H9 (cell line): ENCODE data around the gene YEATS4. TPM values are rescaled to one million over a fixed set of nuclear protein-coding genes. Genes with fewer than 3 reads are reported as not detected.

ENCODE experiments used
- DNase-seq: peaks from one replicate; pipeline ENCODE4 v3.0.0-alpha.2; 2017
- H2AFZ ChIP-seq: one replicate; pipeline ENCODE4 v1.6.1; 2013; ENCODE audit warnings: mild to moderate bottlenecking, low read length, control low read depth, moderate library complexity
- H2AK5ac ChIP-seq: 2 replicates; pipeline ENCODE4 v1.6.1; 2013; ENCODE audit warnings: low read length, control low read depth, mixed read lengths; ENCODE audit not compliant: insufficient read length
- H2BK120ac ChIP-seq: one replicate; pipeline ENCODE4 v1.6.1; 2013; ENCODE audit warnings: low read depth, mild to moderate bottlenecking, low read length, control low read depth, inconsistent platforms; ENCODE audit not compliant: poor library complexity, severe bottlenecking
- H2BK12ac ChIP-seq: 2 replicates; pipeline ENCODE4 v1.6.1; 2013; ENCODE audit warnings: low read length, control low read depth, mixed read lengths, low read depth; ENCODE audit not compliant: insufficient read length
- H2BK15ac ChIP-seq: 2 replicates; pipeline ENCODE4 v1.6.1; 2013; ENCODE audit warnings: low read depth, low read length, control low read depth
- H2BK20ac ChIP-seq: one replicate; pipeline ENCODE4 v1.6.1; 2013; ENCODE audit warnings: low read depth, mild to moderate bottlenecking, low read length, control low read depth, inconsistent platforms; ENCODE audit not compliant: poor library complexity, severe bottlenecking
- H2BK5ac ChIP-seq: 2 replicates; pipeline ENCODE4 v1.6.1; 2013; ENCODE audit warnings: low read length, control low read depth, mixed read lengths; ENCODE audit not compliant: insufficient read length
- H3K14ac ChIP-seq: 2 replicates; pipeline ENCODE4 v1.6.1; 2013; ENCODE audit warnings: low read length, control low read depth; ENCODE audit not compliant: insufficient read depth
- H3K18ac ChIP-seq: 2 replicates; pipeline ENCODE4 v1.6.1; 2013; ENCODE audit warnings: low read depth, mild to moderate bottlenecking, mixed read lengths, low read length, control low read depth; ENCODE audit not compliant: insufficient read length
- H3K23ac ChIP-seq: 2 replicates; pipeline ENCODE4 v1.6.1; 2013; ENCODE audit warnings: low read length, control low read depth, mixed read lengths, low read depth; ENCODE audit not compliant: insufficient read length
- H3K23me2 ChIP-seq: 2 replicates; pipeline ENCODE4 v1.6.1; 2013; ENCODE audit warnings: low read depth, mild to moderate bottlenecking, mixed read lengths, low read length, control low read depth; ENCODE audit not compliant: insufficient read length, poor library complexity, severe bottlenecking
- H3K27ac ChIP-seq: 2 replicates; pipeline ENCODE4 v1.5.1; 2013; ENCODE audit warnings: low read length, control low read depth, mixed read lengths, low read depth; ENCODE audit not compliant: insufficient read length
- H3K27me3 ChIP-seq: 2 replicates; pipeline ENCODE4 v1.6.1; 2013; ENCODE audit warnings: low read length, control low read depth, inconsistent platforms; ENCODE audit not compliant: insufficient read depth
- H3K4ac ChIP-seq: 2 replicates; pipeline ENCODE4 v1.6.1; 2013; ENCODE audit warnings: low read depth, mild to moderate bottlenecking, control low read depth, inconsistent platforms, low read length, moderate library complexity
- H3K4me1 ChIP-seq: 2 replicates; pipeline ENCODE4 v1.6.1; 2013; ENCODE audit warnings: low read length, control low read depth, inconsistent platforms; ENCODE audit not compliant: insufficient read depth
- H3K4me2 ChIP-seq: 2 replicates; pipeline ENCODE4 v1.6.1; 2013; ENCODE audit warnings: low read length, control low read depth, mixed read lengths; ENCODE audit not compliant: insufficient read length, insufficient read depth
- H3K56ac ChIP-seq: 2 replicates; pipeline ENCODE4 v1.6.1; 2013; ENCODE audit warnings: low read depth, mild to moderate bottlenecking, mixed read lengths, low read length, control low read depth; ENCODE audit not compliant: insufficient read length
- H3K79me1 ChIP-seq: 2 replicates; pipeline ENCODE4 v1.6.1; 2013; ENCODE audit warnings: low read depth, mild to moderate bottlenecking, moderate library complexity, low read length, control low read depth, inconsistent platforms; ENCODE audit not compliant: insufficient read depth, poor library complexity, severe bottlenecking
- H3K79me2 ChIP-seq: 2 replicates; pipeline ENCODE4 v1.6.1; 2013; ENCODE audit warnings: low read length, control low read depth, inconsistent platforms; ENCODE audit not compliant: insufficient read depth
- H3K9ac ChIP-seq: 2 replicates; pipeline ENCODE4 v1.6.1; 2013; ENCODE audit warnings: low read length, control low read depth, mixed read lengths; ENCODE audit not compliant: insufficient read length; ENCODE audit errors: extremely low read depth
- H3K9me3 ChIP-seq: one replicate; pipeline ENCODE4 v1.6.1; 2013; ENCODE audit warnings: low read depth, low read length, inconsistent platforms; ENCODE audit not compliant: control insufficient read depth
- H3T11ph ChIP-seq: one replicate; pipeline ENCODE4 v1.6.1; 2013; ENCODE audit warnings: mild to moderate bottlenecking, low read length, control low read depth, inconsistent platforms
- H4K20me1 ChIP-seq: one replicate; pipeline ENCODE4 v1.6.1; 2013; ENCODE audit not compliant: control insufficient read depth, insufficient read length, insufficient read depth
- H4K5ac ChIP-seq: 2 replicates; pipeline ENCODE4 v1.6.1; 2013; ENCODE audit warnings: low read depth, mild to moderate bottlenecking, mixed read lengths, low read length, control low read depth; ENCODE audit not compliant: insufficient read length
- H4K8ac ChIP-seq: replicated peaks from 2 replicates; pipeline ENCODE4 v1.6.1; 2013; ENCODE audit warnings: low read length, control low read depth, mixed read lengths, low read depth; ENCODE audit not compliant: insufficient read length
- H4K91ac ChIP-seq: 2 replicates; pipeline ENCODE4 v1.6.1; 2013; ENCODE audit warnings: low read depth, mild to moderate bottlenecking, moderate library complexity, mixed read lengths, low read length, control low read depth; ENCODE audit not compliant: insufficient read length
- H3K27ac Mint-ChIP-seq, 3 experiments: 2 replicates in 2 of 3; 3 replicates in 1 of 3; pipeline ENCODE4 v1.8.0; 2020 to 2021; ENCODE audit warnings: mixed read lengths in 3 of 3, mild to moderate bottlenecking in 1 of 3, moderate library complexity in 1 of 3
- H3K27me3 Mint-ChIP-seq: 2 replicates; pipeline ENCODE4 v1.8.0; 2021; ENCODE audit warnings: low read depth, mild to moderate bottlenecking, moderate library complexity, mixed read lengths
- H3K36me3 Mint-ChIP-seq, 3 experiments: 2 replicates in 2 of 3; 3 replicates in 1 of 3; pipeline ENCODE4 v1.8.0; 2020 to 2021; ENCODE audit warnings: low read depth in 3 of 3, mixed read lengths in 3 of 3; ENCODE audit not compliant: insufficient read depth in 1 of 3
- H3K4me1 Mint-ChIP-seq, 2 experiments: 2 replicates each; pipeline ENCODE4 v1.8.0; 2020; ENCODE audit warnings: mixed read lengths in 2 of 2
- H3K4me3 Mint-ChIP-seq, 2 experiments: 2 replicates in 1 of 2; 3 replicates in 1 of 2; pipeline ENCODE4 v1.8.0; 2020 to 2021; ENCODE audit warnings: mild to moderate bottlenecking in 2 of 2, mixed read lengths in 2 of 2, moderate library complexity in 1 of 2
- H3K9me3 Mint-ChIP-seq, 2 experiments: 2 replicates in 1 of 2; 3 replicates in 1 of 2; pipeline ENCODE4 v1.8.0; 2020; ENCODE audit warnings: mild to moderate bottlenecking in 2 of 2, mixed read lengths in 2 of 2, moderate library complexity in 1 of 2
- WGBS: extraction: QIAGEN DNeasy Blood & Tissue Kit; methylation state at CpG from one replicate; pipeline ENCODE4 v1.1.7; 2013; ENCODE audit warnings: missing lambda C conversion rate, low lambda C conversion rate, mixed read lengths; ENCODE audit not compliant: insufficient read length; ENCODE audit errors: extremely low coverage; 5-methylcytosine and 5-hydroxymethylcytosine counted together
- total RNA-seq: library from RNA; stranded (reverse); gene quantifications from 2 replicates; pipeline ENCODE4 v1.2.1, GENCODE V29; 2021
- TF ChIP-seq, protein P1 (sequence below): fragments of 200-600 bp; sonication (generic); conservative IDR thresholded peaks from 3 replicates; pipeline ENCODE4 v1.8.0; 2021; ENCODE audit warnings: antibody characterized with exemption, mild to moderate bottlenecking

YEATS4 gene
- total RNA-seq, 1 experiment from 2014 or later = 35.6 TPM

DNA sequence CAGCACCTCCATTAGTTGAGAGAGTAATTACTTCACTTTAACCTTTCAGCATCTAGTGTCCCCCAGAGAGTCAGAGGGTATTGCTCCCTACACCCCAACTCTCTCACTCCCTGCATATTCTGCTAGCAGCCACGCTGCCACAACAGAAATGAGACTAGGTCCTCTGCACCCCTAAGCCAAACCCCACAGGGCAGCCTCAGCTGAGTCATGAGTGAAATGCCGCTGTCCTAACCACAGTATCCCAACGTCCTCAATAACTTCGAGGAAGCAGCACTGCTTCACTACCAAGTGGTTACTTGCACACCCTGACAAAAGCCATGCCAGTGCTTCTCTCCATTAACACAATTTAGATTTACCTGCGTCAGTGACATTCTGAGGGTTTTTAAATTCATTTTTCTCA lies 18.2 kb upstream of the YEATS4 start:
- H3K9ac ChIP-seq = no peak overlapping the region
- H3K9me3 Mint-ChIP-seq = no peaks in the 10 kb centered on the region
- no peaks in the 10 kb centered on the region for H3K27me3 ChIP-seq
- no peak overlapping the region for H2BK20ac ChIP-seq
- H3K27ac Mint-ChIP-seq = no peak overlapping the region; a peak in 1 of 7 replicates
- no peaks in the 10 kb centered on the region for H3K4me1 ChIP-seq
- no peak overlapping the region for H2BK5ac ChIP-seq
- no peak overlapping the region for H3K4ac ChIP-seq
- no peak overlapping the region for H2BK120ac ChIP-seq
- H2BK15ac ChIP-seq = no peak overlapping the region
- no peak overlapping the region for H4K8ac ChIP-seq
- WGBS = no CpG with 5 or more reads among the region's 5 CpGs
- no peaks in the 10 kb centered on the region for H3K36me3 Mint-ChIP-seq
- no peak overlapping the region for H3K23ac ChIP-seq
- TF ChIP-seq, protein P1, sequence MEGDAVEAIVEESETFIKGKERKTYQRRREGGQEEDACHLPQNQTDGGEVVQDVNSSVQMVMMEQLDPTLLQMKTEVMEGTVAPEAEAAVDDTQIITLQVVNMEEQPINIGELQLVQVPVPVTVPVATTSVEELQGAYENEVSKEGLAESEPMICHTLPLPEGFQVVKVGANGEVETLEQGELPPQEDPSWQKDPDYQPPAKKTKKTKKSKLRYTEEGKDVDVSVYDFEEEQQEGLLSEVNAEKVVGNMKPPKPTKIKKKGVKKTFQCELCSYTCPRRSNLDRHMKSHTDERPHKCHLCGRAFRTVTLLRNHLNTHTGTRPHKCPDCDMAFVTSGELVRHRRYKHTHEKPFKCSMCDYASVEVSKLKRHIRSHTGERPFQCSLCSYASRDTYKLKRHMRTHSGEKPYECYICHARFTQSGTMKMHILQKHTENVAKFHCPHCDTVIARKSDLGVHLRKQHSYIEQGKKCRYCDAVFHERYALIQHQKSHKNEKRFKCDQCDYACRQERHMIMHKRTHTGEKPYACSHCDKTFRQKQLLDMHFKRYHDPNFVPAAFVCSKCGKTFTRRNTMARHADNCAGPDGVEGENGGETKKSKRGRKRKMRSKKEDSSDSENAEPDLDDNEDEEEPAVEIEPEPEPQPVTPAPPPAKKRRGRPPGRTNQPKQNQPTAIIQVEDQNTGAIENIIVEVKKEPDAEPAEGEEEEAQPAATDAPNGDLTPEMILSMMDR = no peak
- H3K23me2 ChIP-seq = no peaks in the 10 kb centered on the region
- no peaks in the 10 kb centered on the region; the same call in 1 of the 2 replicates for H3K27me3 Mint-ChIP-seq
- H2AFZ ChIP-seq = no peak overlapping the region
- no peak overlapping the region for H3K27ac ChIP-seq
- no peak overlapping the region for H3K4me3 Mint-ChIP-seq
- no peak overlapping the region for H3T11ph ChIP-seq
- H2AK5ac ChIP-seq = no peak overlapping the region
- H4K91ac ChIP-seq = no peak overlapping the region
- H3K79me2 ChIP-seq = no peaks in the 10 kb centered on the region
- no peak overlapping the region for H3K56ac ChIP-seq
- no peak overlapping the region for H3K18ac ChIP-seq
- peaks cover 2 to 6% of the 10 kb centered on the region in 2 experiments; a peak in 3 of 4 replicates for H3K4me1 Mint-ChIP-seq
- no peak overlapping the region for H2BK12ac ChIP-seq
- no peak overlapping the region for H4K5ac ChIP-seq
- no peak for DNase-seq
- no peaks in the 10 kb centered on the region for H3K9me3 ChIP-seq
- no peak overlapping the region for H3K14ac ChIP-seq
- no peaks in the 10 kb centered on the region for H3K79me1 ChIP-seq
- H3K4me2 ChIP-seq = no peak overlapping the region
- no peaks in the 10 kb centered on the region for H4K20me1 ChIP-seq
